AG04449 (cell line): Measurements from ENCODE around the gene INPP5E.
"Not testable (repeated sequence)": the region's sequence is repeated elsewhere in the genome, so short reads cannot be mapped to it uniquely, and the experiment has no call there.

Experiments
- CTCF ChIA-PET: fragments of 350-600 bp; formaldehyde crosslinking; extraction: SDS; loops from one replicate; lab custom pipeline; 2021; ENCODE audit warnings: antibody characterized with exemption; lab: Yijun Ruan, JAX
- POLR2A ChIA-PET: fragments of 400-600, 350-600 bp; formaldehyde crosslinking; extraction: SDS; loops from one replicate; lab custom pipeline; 2020; ENCODE audit warnings: antibody characterized with exemption, inconsistent platforms; lab: Yijun Ruan, JAX
- DNase-seq: peaks from one replicate; pipeline ENCODE4 v3.0.0-alpha.2; 2010; ENCODE audit warnings: low read depth, low spot score
- H3K4me3 ChIP-seq: 2 replicates; pipeline ENCODE4 v1.5.1; 2011; ENCODE audit warnings: low read depth, mild to moderate bottlenecking, control low read depth, low read length
- CTCF ChIP-seq: IDR thresholded peaks from one replicate; pipeline ENCODE4 v1.5.1; 2011; ENCODE audit warnings: mild to moderate bottlenecking, moderate library complexity, low read length, control low read depth, inconsistent platforms; ENCODE audit not compliant: insufficient read depth; ENCODE audit errors: missing control alignments

Gene INPP5E

GRCh38 chr9:136411378-136411777 lies 28.3 kb downstream of the INPP5E start:
- no peak for TF ChIP-seq CTCF
- POLR2A ChIA-PET: interaction anchor here (0.6 to 1.0 kb wide), 2 partner anchors 23 to 38 kb away, joined by 3 to 4 read pairs; no protein-coding TSS in a partner anchor
- H3K4me3 ChIP-seq: peak overlapping the region; percentile 95
- CTCF ChIA-PET: interaction anchor here (0.8 to 4.3 kb wide), 6 partner anchors 10 to 98 kb away, joined by 3 to 35 read pairs (median 4); partner anchors contain the start of genes DNLZ and SNAPC4
- DNase-seq: no peak

GRCh38 chr9:136410500-136411287 lies 29.0 kb downstream of the INPP5E start, which contains the start of the genes ENTR1 and PMPCA:
TSS of gene ENTR1 (minus strand) at chr9:136410614. CDS start at chr9:136410397, 217 bp downstream.
TSS of gene PMPCA (plus strand) at chr9:136410658. CDS start at chr9:136410669, 11 bp downstream.
- POLR2A ChIA-PET: interaction anchor here (0.6 to 1.2 kb wide), 4 partner anchors 10 to 48 kb away, joined by 3 to 6 read pairs (median 4); no protein-coding TSS in a partner anchor
- CTCF ChIA-PET: interaction anchor here (1.0 to 4.3 kb wide), 11 partner anchors 9 to 98 kb away, joined by 3 to 41 read pairs (median 5); partner anchors contain the start of genes DNLZ and SNAPC4
- TF ChIP-seq CTCF: no peak
- H3K4me3 ChIP-seq: peak within 1 kb of the TSS; percentile 95
- peak; percentile 10 for DNase-seq

- no peak for TF ChIP-seq CTCF
- no peak for DNase-seq
- POLR2A ChIA-PET: interaction anchor here (1.2 kb wide), 2 partner anchors 9 to 47 kb away, joined by 4 to 6 read pairs; no protein-coding TSS in a partner anchor
- peak overlapping the region; percentile 95 for H3K4me3 ChIP-seq
- CTCF ChIA-PET: interaction anchor here (0.6 to 3.5 kb wide), 9 partner anchors 10 to 97 kb away, joined by 3 to 41 read pairs (median 4); partner anchors contain the start of genes DNLZ and SNAPC4
Observed at GRCh38 chr9:136409557-136410455, 29.8 kb downstream of the INPP5E start.

GRCh38 chr9:136407911-136408310 lies 31.7 kb downstream of the INPP5E start:
- no peak for TF ChIP-seq CTCF
- CTCF ChIA-PET: interaction anchor here (1.0 to 3.5 kb wide), 3 partner anchors 8 to 95 kb away, joined by 3 to 41 read pairs (median 22); partner anchors contain the start of gene SNAPC4
- no peak for DNase-seq
- POLR2A ChIA-PET: interaction anchor here (1.0 to 1.1 kb wide), 2 partner anchors 12 to 29 kb away, joined by 3 read pairs; no protein-coding TSS in a partner anchor
- H3K4me3 ChIP-seq: no peak overlapping the region

- POLR2A ChIA-PET, H3K4me3 ChIP-seq, DNase-seq: not testable (repeated sequence)
- CTCF ChIA-PET: interaction anchor here (3.5 kb wide), 1 partner anchor 94 kb away, joined by 22 read pairs; no protein-coding TSS in a partner anchor
Observed at GRCh38 chr9:136407061-136407460, 32.6 kb downstream of the INPP5E start.

- DNase-seq, POLR2A ChIA-PET, CTCF ChIA-PET, H3K4me3 ChIP-seq: not testable (repeated sequence)
Observed at GRCh38 chr9:136405904-136406303, 33.7 kb downstream of the INPP5E start.
